ENCODE measurements around the gene RORC.

- TF ChIP-seq CTCF (IDR thresholded peaks at IDR 0.05) (no peak), POLR2A (IDR thresholded peaks at IDR 0.05) (no peak)
Observed at GRCh38 chr1:151829352-151830046, 2.1 kb downstream of the RORC start.

All from breast epithelium (tissue), 3 donors.